Nephron (organoid): Measurements from ENCODE around the gene QTRT2.

ENCODE experiments used
- H3K27ac Mint-ChIP-seq, 3 experiments: 2 replicates each; pipeline ENCODE4 v1.8.0; 2020; ENCODE audit warnings: mixed read lengths in 3 of 3, mild to moderate bottlenecking in 2 of 3, moderate library complexity in 1 of 3
- H3K27me3 Mint-ChIP-seq: 2 replicates; pipeline ENCODE4 v1.8.0; 2021; ENCODE audit warnings: low read depth, mild to moderate bottlenecking, moderate library complexity, mixed read lengths
- H3K36me3 Mint-ChIP-seq: 2 replicates; pipeline ENCODE4 v1.8.0; 2020; ENCODE audit warnings: low read depth, mixed read lengths
- H3K4me1 Mint-ChIP-seq: 2 replicates; pipeline ENCODE4 v1.8.0; 2020; ENCODE audit warnings: mixed read lengths
- H3K4me3 Mint-ChIP-seq, 3 experiments: 2 replicates each; pipeline ENCODE4 v1.8.0; 2020; ENCODE audit warnings: mild to moderate bottlenecking in 3 of 3, mixed read lengths in 3 of 3, moderate library complexity in 2 of 3
- H3K9me3 Mint-ChIP-seq: 2 replicates; pipeline ENCODE4 v1.8.0; 2020; ENCODE audit warnings: mixed read lengths
- TF ChIP-seq, protein P1 (sequence below), 3 experiments: fragments of 200-600 bp; sonication (generic); IDR thresholded peaks; one replicate each; pipeline ENCODE4 v1.5.0; 2021; ENCODE audit warnings: antibody characterized with exemption in 3 of 3; ENCODE audit not compliant: unreplicated experiment in 3 of 3

QTRT2 gene

DNA sequence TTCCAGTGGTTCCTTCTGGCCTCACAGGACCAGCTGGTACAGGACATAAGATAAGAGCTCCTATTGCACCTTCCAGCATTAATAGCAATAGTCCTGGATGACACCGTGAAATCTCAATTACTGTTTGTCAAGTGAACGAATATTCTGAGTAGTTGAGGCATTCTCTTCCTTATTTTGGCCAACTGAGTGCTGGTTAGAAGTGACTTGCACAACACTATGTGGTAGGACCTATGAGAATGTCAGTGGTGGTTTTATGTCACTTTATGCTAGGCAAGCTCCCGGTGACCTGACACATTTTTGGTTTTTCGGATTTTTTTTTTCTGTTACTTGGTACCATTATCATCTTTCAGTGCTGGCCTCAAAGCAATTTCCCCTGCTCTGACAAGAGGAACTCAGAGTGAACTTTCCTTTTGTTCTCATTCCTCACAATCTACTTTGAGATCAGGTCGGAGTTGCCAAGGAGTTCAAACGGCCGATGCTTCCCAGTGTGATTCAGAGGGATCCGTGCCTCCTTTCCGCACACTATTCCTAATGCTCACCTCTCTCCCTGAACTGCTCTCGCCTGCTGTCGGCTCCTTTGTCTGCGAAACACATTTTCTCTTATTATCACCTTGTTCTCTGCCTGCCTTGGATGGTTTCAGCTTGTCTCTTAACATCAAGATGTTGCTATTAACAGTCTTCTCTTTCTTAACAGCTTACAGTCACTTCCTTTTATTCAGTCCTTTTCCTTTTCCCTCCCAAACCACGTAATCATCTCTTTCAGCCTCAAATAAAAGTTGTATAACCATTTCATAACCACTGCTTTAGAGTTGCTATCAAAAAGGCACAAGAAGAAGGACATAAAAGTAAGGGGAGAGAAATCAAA lies 35.8 kb downstream of the QTRT2 start:
- Mint-ChIP-seq H3K4me3 (no peak overlapping the region), H3K36me3 (peaks cover 7% of the 10 kb centered on the region), H3K27me3 (no peaks in the 10 kb centered on the region), H3K9me3 (no peaks in the 10 kb centered on the region), H3K27ac (peak overlapping the region; percentile 3 to 55 (median 4)), H3K4me1 (peaks cover 18% of the 10 kb centered on the region)
- TF ChIP-seq, protein P1, sequence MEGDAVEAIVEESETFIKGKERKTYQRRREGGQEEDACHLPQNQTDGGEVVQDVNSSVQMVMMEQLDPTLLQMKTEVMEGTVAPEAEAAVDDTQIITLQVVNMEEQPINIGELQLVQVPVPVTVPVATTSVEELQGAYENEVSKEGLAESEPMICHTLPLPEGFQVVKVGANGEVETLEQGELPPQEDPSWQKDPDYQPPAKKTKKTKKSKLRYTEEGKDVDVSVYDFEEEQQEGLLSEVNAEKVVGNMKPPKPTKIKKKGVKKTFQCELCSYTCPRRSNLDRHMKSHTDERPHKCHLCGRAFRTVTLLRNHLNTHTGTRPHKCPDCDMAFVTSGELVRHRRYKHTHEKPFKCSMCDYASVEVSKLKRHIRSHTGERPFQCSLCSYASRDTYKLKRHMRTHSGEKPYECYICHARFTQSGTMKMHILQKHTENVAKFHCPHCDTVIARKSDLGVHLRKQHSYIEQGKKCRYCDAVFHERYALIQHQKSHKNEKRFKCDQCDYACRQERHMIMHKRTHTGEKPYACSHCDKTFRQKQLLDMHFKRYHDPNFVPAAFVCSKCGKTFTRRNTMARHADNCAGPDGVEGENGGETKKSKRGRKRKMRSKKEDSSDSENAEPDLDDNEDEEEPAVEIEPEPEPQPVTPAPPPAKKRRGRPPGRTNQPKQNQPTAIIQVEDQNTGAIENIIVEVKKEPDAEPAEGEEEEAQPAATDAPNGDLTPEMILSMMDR (IDR thresholded peaks at IDR 0.05; ENCODE audit: unreplicated experiment in 3 of 3) = no peak

DNA sequence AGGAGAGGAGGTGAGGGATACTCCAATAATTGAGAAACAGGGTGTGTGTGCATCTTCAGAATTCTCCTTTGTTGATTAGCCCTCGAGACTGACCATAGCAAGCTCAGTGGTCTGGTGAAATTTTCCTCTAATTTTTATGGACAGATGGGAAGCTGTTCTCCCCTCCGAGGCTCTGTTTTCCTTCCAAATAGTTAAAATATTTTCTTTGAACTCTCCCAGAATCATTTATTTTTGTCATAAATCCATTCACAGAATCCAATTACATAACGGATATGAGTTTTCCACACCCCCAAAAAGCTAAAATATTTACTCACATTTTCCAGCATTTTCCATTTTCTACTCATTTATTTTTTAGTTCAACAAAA lies 36.5 kb downstream of the QTRT2 start:
- Mint-ChIP-seq H3K4me1 (peaks cover 18% of the 10 kb centered on the region), H3K27ac (peak overlapping the region; percentile 3 to 55 (median 4)), H3K9me3 (no peaks in the 10 kb centered on the region), H3K4me3 (no peak overlapping the region), H3K27me3 (no peaks in the 10 kb centered on the region), H3K36me3 (peaks cover under 1% of the 10 kb centered on the region)
- TF ChIP-seq, protein P1 (IDR thresholded peaks at IDR 0.05; ENCODE audit: unreplicated experiment in 3 of 3) = no peak

DNA sequence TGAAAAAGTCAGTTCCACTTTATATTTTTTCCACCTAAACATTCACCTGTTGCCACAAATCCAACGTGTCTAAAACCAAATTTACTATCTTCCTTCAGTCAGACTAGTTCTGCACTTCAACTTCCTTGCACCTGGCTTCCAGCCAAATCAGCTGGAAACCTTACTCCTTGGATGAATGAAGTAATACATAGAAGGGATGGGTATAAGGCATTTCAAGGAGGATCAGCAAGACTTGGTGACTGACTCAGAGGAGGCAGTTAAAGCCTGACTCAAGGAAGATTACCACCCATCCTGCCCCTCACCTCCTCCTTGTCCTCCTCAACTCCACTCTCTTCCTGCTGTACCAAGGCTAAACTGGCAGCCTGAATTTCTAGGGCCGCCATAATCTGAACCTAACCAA lies 37.1 kb downstream of the QTRT2 start:
- Mint-ChIP-seq H3K4me1 (peaks cover 18% of the 10 kb centered on the region), H3K9me3 (no peaks in the 10 kb centered on the region)
- TF ChIP-seq, protein P1 (IDR thresholded peaks at IDR 0.05; ENCODE audit: unreplicated experiment in 3 of 3) = no peak

DNA sequence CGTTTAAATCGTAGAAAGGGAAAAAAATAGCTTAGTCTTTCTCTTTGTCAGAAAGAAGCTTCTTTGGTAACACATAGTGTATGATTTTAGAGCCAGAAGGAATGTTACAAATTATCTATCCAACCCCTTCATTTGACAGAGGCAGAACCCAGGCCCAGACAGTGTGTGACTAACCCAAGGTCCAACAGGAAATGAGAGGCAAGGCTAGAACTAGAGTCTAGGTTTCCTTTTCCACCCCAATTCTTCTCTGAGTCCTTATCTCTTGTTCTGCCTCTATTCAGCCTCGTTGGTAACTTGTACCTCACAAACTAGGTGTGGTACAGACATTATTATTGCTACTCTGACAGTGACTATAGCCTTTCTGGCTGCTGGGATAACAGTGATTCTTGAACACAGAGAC lies 39.3 kb downstream of the QTRT2 start:
- TF ChIP-seq, protein P1 (IDR thresholded peaks at IDR 0.05; ENCODE audit: unreplicated experiment in 3 of 3) = no peak
- no peaks in the 10 kb centered on the region for H3K27me3 Mint-ChIP-seq
- no peaks in the 10 kb centered on the region for H3K9me3 Mint-ChIP-seq
- H3K36me3 Mint-ChIP-seq = no peaks in the 10 kb centered on the region
- peaks cover 18% of the 10 kb centered on the region for H3K4me1 Mint-ChIP-seq
- no peak overlapping the region for H3K27ac Mint-ChIP-seq
- no peak overlapping the region for H3K4me3 Mint-ChIP-seq

More for the DNA sequence above, 37.1 kb downstream of the QTRT2 start:
- Mint-ChIP-seq H3K36me3 (no peaks in the 10 kb centered on the region), H3K27ac (peak overlapping the region; percentile 3 to 55 (median 4)), H3K27me3 (no peaks in the 10 kb centered on the region), H3K4me3 (no peak overlapping the region)

DNA sequence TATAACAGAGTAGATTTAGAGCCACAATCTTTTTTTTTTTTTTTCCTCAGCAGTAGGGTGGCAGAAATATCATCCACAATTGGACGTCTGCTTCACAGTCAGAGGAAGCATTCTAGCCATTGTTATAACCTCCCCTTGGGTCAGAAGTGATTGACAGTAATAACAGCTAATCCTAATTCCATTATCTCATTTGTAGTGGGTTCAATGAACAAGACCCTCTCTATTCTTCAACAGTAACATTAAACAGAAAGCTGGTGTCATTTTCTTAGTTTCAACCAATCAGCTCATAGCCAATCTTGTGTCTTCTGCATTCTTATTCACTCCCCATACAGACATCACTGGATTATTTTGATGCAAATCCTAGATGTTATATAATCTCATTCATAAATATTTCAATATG lies 44.6 kb downstream of the QTRT2 start:
- Mint-ChIP-seq H3K4me3 (no peak overlapping the region), H3K27me3 (no peaks in the 10 kb centered on the region), H3K4me1 (no peaks in the 10 kb centered on the region), H3K9me3 (no peaks in the 10 kb centered on the region), H3K36me3 (no peaks in the 10 kb centered on the region), H3K27ac (no peak overlapping the region)
- TF ChIP-seq, protein P1 (IDR thresholded peaks at IDR 0.05; ENCODE audit: unreplicated experiment in 3 of 3) = no peak

DNA sequence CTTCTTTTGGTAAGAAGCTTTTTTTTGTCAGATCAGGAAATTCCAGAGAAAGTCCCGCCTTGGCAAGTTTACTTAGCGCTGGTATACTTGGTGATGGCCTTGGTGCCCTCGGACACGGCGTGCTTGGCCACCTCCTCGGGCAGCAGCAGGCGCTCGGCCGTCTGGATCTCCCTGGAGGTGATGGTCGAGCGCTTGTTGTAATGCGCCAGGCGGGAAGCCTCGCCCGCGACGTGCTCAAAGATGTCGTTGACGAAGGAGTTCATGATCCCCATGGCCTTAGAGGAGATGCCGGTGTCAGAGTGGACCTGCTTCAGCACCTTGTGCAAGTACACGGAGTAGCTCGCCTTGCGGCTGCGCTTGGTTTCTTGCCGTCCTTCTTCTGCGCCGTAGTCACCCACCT lies 46.6 kb downstream of the QTRT2 start:
- no peaks in the 10 kb centered on the region for H3K27me3 Mint-ChIP-seq
- H3K27ac Mint-ChIP-seq = no peak overlapping the region
- H3K36me3 Mint-ChIP-seq = no peaks in the 10 kb centered on the region
- TF ChIP-seq, protein P1 (IDR thresholded peaks at IDR 0.05; ENCODE audit: unreplicated experiment in 3 of 3) = no peak
- H3K9me3 Mint-ChIP-seq = no peaks in the 10 kb centered on the region
- no peaks in the 10 kb centered on the region for H3K4me1 Mint-ChIP-seq
- no peak overlapping the region for H3K4me3 Mint-ChIP-seq
